Gastroesophageal sphincter (tissue), 4 donors: ENCODE measurements around the gene C3orf20. TPM values are rescaled to one million over a fixed set of nuclear protein-coding genes. Genes with fewer than 3 reads are reported as not detected.

Experiments
- ATAC-seq: fragments of 150-250 bp; one replicate; pipeline ENCODE4 v1.9.1; 2016; ENCODE audit warnings: mild to moderate bottlenecking, moderate library complexity
- H3K27ac ChIP-seq, 4 donors: fragments of 200-600 bp; sonication (generic) in 3 of 4; 1 replicate in 3 of 4; 2 replicates in 1 of 4; pipeline ENCODE4 v1.5.1; 2016 to 2019
- H3K27me3 ChIP-seq: fragments of 200-600 bp; sonication (generic); one replicate; pipeline ENCODE4 v1.5.1; 2019
- H3K36me3 ChIP-seq, 2 donors: fragments of 200-600 bp; sonication (generic); one replicate each; pipeline ENCODE4 v1.5.1; 2019; ENCODE audit warnings: control low read depth in 1 of 2
- H3K4me1 ChIP-seq, 3 donors: fragments of 200-600 bp; sonication (generic); 1 replicate in 2 of 3; 2 replicates in 1 of 3; pipeline ENCODE4 v1.5.1; 2016 to 2019; ENCODE audit warnings: control low read depth in 2 of 3
- H3K4me3 ChIP-seq, 2 donors: fragments of 200-600 bp; sonication (generic); one replicate each; pipeline ENCODE4 v1.5.1; 2019; ENCODE audit warnings: mild to moderate bottlenecking in 1 of 2, moderate library complexity in 1 of 2
- H3K9me3 ChIP-seq, 3 donors: fragments of 200-600 bp; sonication (generic); one replicate each; pipeline ENCODE4 v1.5.1; 2017 to 2019; ENCODE audit warnings: control low read depth in 2 of 3
- EP300 ChIP-seq: sonication (generic); formaldehyde crosslinking; IDR thresholded peaks from one replicate; pipeline ENCODE4 v1.6.1; 2017; ENCODE audit warnings: antibody characterized with exemption, mild to moderate bottlenecking
- POLR2A ChIP-seq, 2 donors: fragments of 450-650 bp; IDR thresholded peaks; one replicate each; pipeline ENCODE4 v1.6.1; 2017; ENCODE audit warnings: antibody characterized with exemption in 2 of 2, mild to moderate bottlenecking in 2 of 2, moderate library complexity in 1 of 2
- POLR2AphosphoS5 ChIP-seq: sonication (generic); formaldehyde crosslinking; IDR thresholded peaks from one replicate; pipeline ENCODE4 v1.6.1; 2017; ENCODE audit warnings: antibody characterized with exemption
- WGBS, 2 donors: methylation state at CpG; one replicate each; pipeline ENCODE4 v1.1.5; 2018; ENCODE audit warnings: low coverage in 1 of 2; 5-methylcytosine and 5-hydroxymethylcytosine counted together
- total RNA-seq, 4 donors: library from RNA; depleted of rRNA; stranded (reverse); fragments of >200 nt; gene quantifications; one replicate each; pipeline ENCODE4 v1.1.0, GENCODE V29; 2016
- TF ChIP-seq, protein P1 (sequence below), 4 experiments: fragments of 200-600 bp in 2 of 4; fragments of 450-650 bp in 2 of 4; sonication (generic) in 1 of 4; IDR thresholded peaks; one replicate each; pipeline ENCODE4 v1.5.1; 2017 to 2019; ENCODE audit warnings: antibody characterized with exemption in 4 of 4, mild to moderate bottlenecking in 2 of 4, moderate library complexity in 2 of 4

Gene C3orf20
- total RNA-seq, 4 donors from 2014 or later = 0.13 TPM; not detected in 3

DNA sequence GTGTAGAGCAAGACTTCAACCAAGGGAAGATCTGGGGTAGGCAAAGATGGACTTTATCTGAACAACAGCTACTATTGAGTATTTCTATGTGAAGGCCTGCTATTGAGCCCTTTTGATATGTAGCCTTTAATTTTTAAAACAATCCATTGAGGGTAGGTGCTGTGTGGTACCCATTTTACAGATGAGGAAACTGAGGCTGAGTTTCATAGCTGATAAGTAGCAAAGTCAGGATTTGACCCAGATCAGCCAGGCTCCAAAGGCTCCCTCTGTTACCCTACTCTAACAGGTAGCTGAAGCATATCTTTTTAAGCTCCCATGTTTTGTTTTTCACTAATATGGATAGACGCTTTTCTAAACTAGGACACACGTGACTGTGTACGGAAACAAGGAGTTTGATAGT is 141.4 kb downstream of the C3orf20 start:
- WGBS, 2 donors = 93% methylated on average over 3 of the region's 3 CpGs
- Histone ChIP-seq H3K9me3 (no peaks in the 10 kb centered on the region), H3K27me3 (peaks cover 32% of the 10 kb centered on the region), H3K36me3 (peaks cover 0 to 22% of the 10 kb centered on the region in 2 donors), H3K4me3 (no peak overlapping the region), H3K27ac (no peak overlapping the region), H3K4me1 (peaks cover 0 to 28% (median 3%) of the 10 kb centered on the region in 3 donors)
- no peak for TF ChIP-seq POLR2A (IDR thresholded peaks at IDR 0.05)
- TF ChIP-seq POLR2AphosphoS5 = no peak
- TF ChIP-seq, protein P1, sequence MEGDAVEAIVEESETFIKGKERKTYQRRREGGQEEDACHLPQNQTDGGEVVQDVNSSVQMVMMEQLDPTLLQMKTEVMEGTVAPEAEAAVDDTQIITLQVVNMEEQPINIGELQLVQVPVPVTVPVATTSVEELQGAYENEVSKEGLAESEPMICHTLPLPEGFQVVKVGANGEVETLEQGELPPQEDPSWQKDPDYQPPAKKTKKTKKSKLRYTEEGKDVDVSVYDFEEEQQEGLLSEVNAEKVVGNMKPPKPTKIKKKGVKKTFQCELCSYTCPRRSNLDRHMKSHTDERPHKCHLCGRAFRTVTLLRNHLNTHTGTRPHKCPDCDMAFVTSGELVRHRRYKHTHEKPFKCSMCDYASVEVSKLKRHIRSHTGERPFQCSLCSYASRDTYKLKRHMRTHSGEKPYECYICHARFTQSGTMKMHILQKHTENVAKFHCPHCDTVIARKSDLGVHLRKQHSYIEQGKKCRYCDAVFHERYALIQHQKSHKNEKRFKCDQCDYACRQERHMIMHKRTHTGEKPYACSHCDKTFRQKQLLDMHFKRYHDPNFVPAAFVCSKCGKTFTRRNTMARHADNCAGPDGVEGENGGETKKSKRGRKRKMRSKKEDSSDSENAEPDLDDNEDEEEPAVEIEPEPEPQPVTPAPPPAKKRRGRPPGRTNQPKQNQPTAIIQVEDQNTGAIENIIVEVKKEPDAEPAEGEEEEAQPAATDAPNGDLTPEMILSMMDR (IDR thresholded peaks at IDR 0.05) = no peak
- no peak for TF ChIP-seq EP300
- ATAC-seq = no peak

GRCh38 chr3:14818804-14819500 is 144.0 kb downstream of the C3orf20 start, which contains the start of gene FGD5:
Gene FGD5 (plus strand): TSS chr3:14818962. CDS start chr3:14819072, 110 bp downstream.
- Histone ChIP-seq H3K9me3 (no peaks in the 10 kb centered on the region), H3K36me3 (peaks cover 0 to 25% of the 10 kb centered on the region in 2 donors), H3K4me3 (no peak within 1 kb of the TSS), H3K4me1 (peaks cover 0 to 27% (median 0%) of the 10 kb centered on the region in 3 donors), H3K27me3 (peaks cover 11% of the 10 kb centered on the region), H3K27ac (no peak within 1 kb of the TSS)
- no peak for ATAC-seq
- TF ChIP-seq POLR2AphosphoS5 (no peak), POLR2A (IDR thresholded peaks at IDR 0.05) (no peak)
- TF ChIP-seq, protein P1 (IDR thresholded peaks at IDR 0.05) = no peak
- WGBS, 2 donors = 83 to 89% methylated on average over 5 to 17 of the region's 25 CpGs

DNA sequence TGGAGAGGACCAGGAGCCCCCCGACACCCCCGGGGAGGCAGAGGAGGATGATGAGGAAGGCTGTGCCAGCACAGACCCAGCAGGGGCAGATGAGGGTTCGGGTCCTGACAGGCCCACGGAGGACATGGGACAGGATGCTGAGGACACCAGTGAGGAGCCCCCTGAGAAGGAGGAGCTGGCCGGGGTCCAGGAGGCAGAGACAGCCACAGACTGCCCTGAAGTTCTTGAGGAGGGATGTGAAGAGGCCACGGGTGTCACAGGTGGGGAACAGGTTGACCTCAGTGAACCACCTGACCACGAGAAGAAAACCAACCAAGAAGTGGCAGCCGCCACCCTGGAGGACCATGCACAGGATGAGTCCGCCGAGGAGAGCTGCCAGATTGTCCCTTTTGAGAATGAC is 144.7 kb downstream of the C3orf20 start:
- WGBS, 2 donors = 70 to 80% methylated on average over 2 of the region's 10 CpGs
- Histone ChIP-seq H3K4me1 (peaks cover 0 to 27% (median 0%) of the 10 kb centered on the region in 3 donors), H3K9me3 (no peaks in the 10 kb centered on the region), H3K4me3 (no peak overlapping the region), H3K27ac (no peak overlapping the region), H3K27me3 (peaks cover 11% of the 10 kb centered on the region), H3K36me3 (peaks cover 0 to 25% of the 10 kb centered on the region in 2 donors)
- ATAC-seq = no peak
- TF ChIP-seq POLR2AphosphoS5 = no peak

- WGBS, 2 donors = no CpG with 5 or more reads among the region's 17 CpGs
- ATAC-seq = no peak
- peaks cover 0 to 29% (median 0%) of the 10 kb centered on the region in 3 donors for H3K4me1 ChIP-seq
- H3K36me3 ChIP-seq = peaks cover 0 to 25% of the 10 kb centered on the region in 2 donors
- H3K27ac ChIP-seq = no peak overlapping the region
- no peaks in the 10 kb centered on the region for H3K9me3 ChIP-seq
- TF ChIP-seq POLR2AphosphoS5 = no peak
- no peak for TF ChIP-seq EP300
- no peak for TF ChIP-seq POLR2A (IDR thresholded peaks at IDR 0.05)
- TF ChIP-seq, protein P1 (IDR thresholded peaks at IDR 0.05) = no peak
- no peak overlapping the region for H3K4me3 ChIP-seq
- H3K27me3 ChIP-seq = peaks cover 11% of the 10 kb centered on the region
Measured at GRCh38 chr3:14820156-14820555, 145.2 kb downstream of the C3orf20 start.

DNA sequence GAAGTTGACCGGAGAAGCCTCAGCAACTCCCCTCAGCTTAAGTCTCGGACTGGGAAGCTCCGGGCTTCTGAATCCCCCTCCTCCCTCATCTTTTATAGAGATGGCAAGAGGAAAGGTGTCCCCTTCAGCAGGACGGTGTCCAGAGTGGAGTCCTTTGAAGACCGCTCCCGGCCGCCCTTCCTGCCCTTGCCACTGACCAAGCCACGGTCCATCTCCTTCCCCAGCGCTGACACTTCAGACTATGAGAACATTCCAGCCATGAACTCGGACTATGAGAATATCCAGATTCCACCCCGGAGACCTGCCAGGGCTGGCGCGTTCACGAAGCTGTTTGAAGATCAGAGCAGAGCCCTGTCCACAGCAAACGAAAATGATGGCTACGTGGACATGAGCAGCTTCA is 146.2 kb downstream of the C3orf20 start:
- 88% methylated on average over 7 of the region's 16 CpGs; no CpG with 5 or more reads in 1 of the 2 donors for WGBS, 2 donors
- Histone ChIP-seq H3K27ac (no peak overlapping the region), H3K27me3 (peaks cover 8% of the 10 kb centered on the region), H3K36me3 (peaks cover 0 to 25% of the 10 kb centered on the region in 2 donors), H3K4me3 (no peak overlapping the region), H3K9me3 (no peaks in the 10 kb centered on the region), H3K4me1 (peaks cover 0 to 29% (median 0%) of the 10 kb centered on the region in 3 donors)
- TF ChIP-seq EP300 (no peak), POLR2A (IDR thresholded peaks at IDR 0.05) (no peak), POLR2AphosphoS5 (no peak)
- TF ChIP-seq, protein P1 (IDR thresholded peaks at IDR 0.05) = no peak
- no peak for ATAC-seq
